ENCODE results near the gene MBD5. TPM values are rescaled to one million over a fixed set of nuclear protein-coding genes. Genes with fewer than 3 reads are reported as not detected.
"Not testable (repeated sequence)": the region's sequence is repeated elsewhere in the genome, so short reads cannot be mapped to it uniquely, and the experiment has no call there.

The MBD5 gene
- total RNA-seq = 4.1 and 6.1 TPM in 2 replicates

GRCh38 chr2:148021059-148021861 is at the start of gene MBD5:
MBD5 (plus strand) TSS chr2:148021091.
- DNase-seq (ENCODE audit: low read depth in 2 of 2) = peak in 1 of 2 donors; percentile 57

DNA sequence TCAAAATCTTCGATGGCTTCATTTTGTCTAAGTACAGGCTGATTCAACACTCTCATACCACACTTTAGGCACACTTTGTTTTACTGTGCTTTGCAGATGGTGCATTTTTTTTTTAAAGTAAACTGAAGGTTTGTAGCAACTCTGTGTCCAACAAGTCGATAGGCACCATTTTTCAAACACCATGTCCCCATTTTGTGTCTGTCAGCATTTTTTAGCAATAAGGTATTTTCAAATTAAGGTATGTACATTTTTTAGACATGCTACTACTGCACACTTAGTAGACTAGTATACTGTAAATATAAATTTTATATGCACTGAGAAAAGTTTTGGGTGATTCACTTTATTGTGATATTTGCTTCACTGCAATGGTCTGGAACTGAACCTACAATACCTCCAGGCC is 44.8 kb upstream of the MBD5 start:
- DNase-seq (ENCODE audit: low read depth in 2 of 2) = no peak

DNA sequence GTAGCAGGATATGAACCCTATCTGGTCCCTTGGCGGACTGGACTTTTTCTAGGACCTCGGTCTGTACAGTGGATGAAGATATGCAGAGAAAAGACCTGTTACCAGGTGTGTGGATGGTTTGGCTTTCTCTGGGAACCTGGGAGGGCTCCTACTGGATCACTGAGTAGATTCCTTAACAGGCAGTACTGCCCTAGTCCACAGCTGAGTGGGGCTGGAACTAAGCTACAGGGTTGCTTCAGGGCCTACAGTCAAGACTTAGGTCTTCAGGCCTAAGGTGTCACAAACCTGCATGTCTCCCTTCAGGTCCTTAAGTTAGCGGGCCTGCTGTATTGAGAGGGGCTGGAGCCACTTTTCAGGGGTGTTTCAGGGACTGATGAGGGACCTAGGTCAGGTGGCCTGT is 43.2 kb upstream of the MBD5 start:
- DNase-seq (ENCODE audit: low read depth in 2 of 2) = no peak

- DNase-seq (ENCODE audit: low read depth in 2 of 2) = no peak
These were observed 39.9 kb upstream of the MBD5 start for GRCh38 chr2:147980940-147981528.

- no peak for DNase-seq (ENCODE audit: low read depth in 2 of 2)
These were observed 31.8 kb upstream of the MBD5 start for GRCh38 chr2:147989102-147989501.

GRCh38 chr2:147989809-147990403 is 31.0 kb upstream of the MBD5 start:
- DNase-seq (ENCODE audit: low read depth in 2 of 2) = peak; percentile 42 to 69

- DNase-seq (ENCODE audit: low read depth in 2 of 2) = not testable (repeated sequence)
These were observed 25.9 kb upstream of the MBD5 start for GRCh38 chr2:147994965-147995364.

DNA sequence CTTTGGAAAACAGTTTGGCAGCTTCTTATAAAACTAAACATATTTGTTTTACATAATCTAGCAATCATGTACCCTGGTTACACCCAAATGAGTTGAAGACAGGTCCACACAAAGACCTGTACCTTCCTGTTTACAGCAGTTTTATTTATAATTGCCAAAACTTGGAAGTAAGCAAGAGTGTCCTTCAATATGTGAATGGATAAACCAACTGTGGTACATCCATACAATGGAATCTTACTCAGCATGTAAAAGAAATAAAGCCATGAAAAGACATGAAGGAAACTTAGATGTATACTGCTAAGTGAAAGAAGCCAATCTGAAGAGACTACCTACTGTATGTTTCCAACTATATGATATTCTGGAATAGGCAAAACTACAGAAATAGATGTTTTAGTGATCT is 24.1 kb upstream of the MBD5 start:
- DNase-seq (ENCODE audit: low read depth in 2 of 2) = no peak

DNA sequence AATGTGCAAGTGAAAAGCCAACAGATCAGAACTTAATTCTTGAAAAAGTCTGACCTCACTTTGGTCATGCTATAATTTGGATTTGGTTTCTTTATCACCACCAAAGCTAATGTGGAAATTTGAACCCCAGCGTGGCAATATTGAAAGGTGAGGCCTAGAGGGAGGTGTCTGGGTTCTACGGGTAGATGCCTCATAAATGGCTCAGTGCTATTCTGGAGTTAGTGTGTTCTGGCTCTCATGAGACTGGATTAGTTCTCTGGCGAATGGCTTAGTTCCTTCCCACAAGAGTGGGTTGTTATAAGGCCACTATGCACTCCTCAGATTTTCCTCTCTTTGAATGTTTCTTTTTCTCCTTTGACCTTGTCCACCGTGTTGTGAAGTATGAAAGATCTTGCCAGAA is 22.7 kb upstream of the MBD5 start:
- no peak for DNase-seq (ENCODE audit: low read depth in 2 of 2)

DNA sequence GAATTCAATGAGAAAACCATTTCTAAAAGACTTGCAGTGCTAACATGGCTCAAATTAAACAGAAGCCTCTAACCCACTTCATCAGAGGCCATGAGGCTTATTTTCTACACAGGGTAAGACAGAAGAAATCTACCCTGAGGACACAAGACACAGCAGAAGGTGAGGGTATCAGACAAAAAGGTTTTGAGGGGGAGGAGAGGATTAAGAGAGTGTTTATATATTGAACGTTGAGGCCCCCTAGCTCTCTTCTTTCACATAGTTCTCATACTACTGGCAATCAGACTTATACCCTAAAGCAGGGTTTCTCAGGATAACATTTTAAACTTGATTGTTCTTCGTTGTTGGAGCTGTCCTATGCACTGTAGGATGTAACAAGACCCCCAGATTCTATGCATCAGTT is 21.8 kb upstream of the MBD5 start:
- DNase-seq (ENCODE audit: low read depth in 2 of 2) = no peak

DNA sequence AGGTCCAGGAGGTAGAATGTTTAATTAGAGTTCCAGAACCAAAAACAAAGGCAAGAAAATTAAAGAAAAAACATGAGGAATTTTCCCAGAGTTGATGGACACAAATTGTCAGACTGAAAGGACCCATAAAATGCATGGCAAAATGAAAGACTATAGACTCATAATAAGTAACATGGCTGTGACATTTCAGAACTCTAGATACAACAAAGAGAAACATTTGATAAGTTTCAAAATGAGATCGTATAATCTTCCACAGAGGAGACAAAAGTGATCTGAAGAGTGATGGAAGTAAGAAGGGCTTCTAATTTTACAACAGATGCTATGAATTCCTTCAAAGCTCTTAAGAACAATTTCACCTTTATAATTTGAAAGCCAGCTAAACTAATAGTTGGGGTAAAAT is 20.8 kb upstream of the MBD5 start:
- DNase-seq (ENCODE audit: low read depth in 2 of 2) = no peak

DNA sequence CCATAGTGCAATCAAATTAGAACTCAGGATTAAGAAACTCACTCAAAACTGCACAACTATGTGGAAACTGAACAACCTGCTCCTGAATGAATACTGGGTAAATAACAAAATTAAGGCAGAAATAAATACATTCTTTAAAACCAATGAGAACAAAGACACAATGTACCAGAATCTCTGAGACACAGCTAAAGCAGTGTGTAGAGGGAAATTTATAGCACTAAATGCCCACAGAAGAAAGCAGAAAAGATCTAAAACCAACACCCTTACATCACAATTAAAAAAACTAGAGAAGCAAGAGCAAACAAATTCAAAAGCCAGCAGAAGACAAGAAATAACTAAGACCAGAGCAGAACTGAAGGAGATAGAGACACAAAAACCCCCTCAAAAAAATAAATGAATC is 18.5 kb upstream of the MBD5 start:
- DNase-seq (ENCODE audit: low read depth in 2 of 2) = not testable (repeated sequence)

GRCh38 chr2:148006249-148007007 is 14.5 kb upstream of the MBD5 start:
- DNase-seq (ENCODE audit: low read depth in 2 of 2) = no peak

GRCh38 chr2:148007219-148007900 is 13.5 kb upstream of the MBD5 start:
- DNase-seq (ENCODE audit: low read depth in 2 of 2) = no peak

DNA sequence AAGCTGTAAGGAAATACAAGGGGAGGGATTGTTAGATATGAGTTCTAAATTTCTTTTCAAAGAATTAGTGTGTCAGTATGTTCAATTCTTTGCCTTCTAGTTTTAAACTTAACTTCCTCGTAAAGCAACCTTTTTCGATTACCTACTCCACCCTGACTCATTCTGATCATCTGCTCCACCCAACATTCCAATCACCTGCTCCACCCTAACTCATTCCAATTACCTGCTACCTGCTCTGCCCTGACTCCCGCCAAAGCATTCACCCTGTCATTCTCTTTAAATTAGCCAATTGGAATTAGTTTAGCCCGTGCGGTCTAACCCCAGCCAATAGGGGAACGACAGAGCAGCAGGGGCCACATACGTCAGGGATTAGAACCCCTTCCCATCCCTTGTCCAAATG is 12.5 kb upstream of the MBD5 start:
- DNase-seq (ENCODE audit: low read depth in 2 of 2) = not testable (repeated sequence)

GRCh38 chr2:148013876-148014275 is 7.0 kb upstream of the MBD5 start:
- no peak for DNase-seq (ENCODE audit: low read depth in 2 of 2)

DNA sequence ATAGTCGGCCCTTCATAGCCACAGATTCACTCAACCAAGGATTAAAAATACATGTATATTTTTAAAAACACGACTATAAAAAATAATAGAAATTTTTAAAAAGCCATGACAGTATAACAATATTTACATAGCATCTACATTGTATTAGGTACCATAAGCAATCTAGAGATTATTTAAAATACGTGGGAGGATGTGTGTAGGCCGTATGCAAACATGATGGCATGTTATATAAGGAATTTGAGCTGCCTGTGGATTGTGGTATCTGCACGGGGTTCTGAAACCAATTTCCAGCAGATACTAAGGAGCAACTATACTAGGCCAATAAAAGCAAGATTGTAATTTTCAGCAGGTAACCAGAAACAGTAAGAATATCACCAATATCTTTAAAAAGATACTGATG is 6.3 kb upstream of the MBD5 start:
- no peak for DNase-seq (ENCODE audit: low read depth in 2 of 2)

DNA sequence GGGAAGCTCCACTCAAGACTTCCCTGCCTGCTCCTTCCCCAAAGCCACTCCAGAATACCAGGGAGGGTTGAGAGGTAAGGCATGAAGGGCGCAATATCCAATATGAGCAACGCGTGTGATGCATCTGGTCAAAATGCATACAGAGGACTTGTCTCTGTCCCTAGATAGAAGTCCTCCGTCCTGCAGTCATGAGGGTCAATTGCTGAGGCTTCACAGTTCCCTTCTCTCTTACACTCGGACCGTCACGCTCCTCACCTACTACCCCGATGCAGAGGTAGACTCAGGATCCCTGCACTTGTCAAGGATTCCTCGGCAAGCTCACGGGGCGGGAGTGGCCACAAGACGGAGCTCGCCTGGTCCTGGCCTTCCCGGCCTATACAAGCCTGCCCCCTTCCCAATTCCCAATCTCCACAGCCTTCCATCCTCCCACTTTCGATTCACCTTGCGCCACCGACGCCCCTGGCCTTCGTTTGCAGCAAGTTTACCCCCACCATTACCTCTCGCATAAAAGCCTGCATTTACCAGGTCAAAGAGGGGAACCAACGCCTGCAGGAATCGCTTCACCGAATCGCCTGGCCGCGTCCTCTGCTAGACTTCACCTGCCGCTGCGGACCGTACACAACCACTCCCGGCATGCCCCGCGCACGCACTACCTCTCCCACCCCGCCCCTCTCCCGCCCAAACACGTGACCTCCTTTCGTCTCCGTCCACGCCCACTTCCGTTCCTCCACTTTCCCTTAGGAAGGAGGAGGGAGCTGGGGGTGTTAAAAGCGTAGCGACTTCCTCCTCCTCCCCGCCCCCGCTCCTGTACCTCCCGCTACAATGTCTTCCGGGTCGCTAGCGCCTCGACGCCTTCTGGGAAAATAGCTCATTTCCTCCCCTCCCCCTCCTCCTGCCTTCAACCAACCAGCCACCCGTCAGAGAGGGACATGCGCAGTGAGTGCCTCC is 506 bp upstream of the MBD5 start, which contains the start of gene ORC4:
ORC4 (minus strand) TSS at position 627 of the 948 bp plus-strand sequence. CDS start 44,779 bp downstream, outside the sequence.
- DNase-seq (ENCODE audit: low read depth in 2 of 2) = peak; percentile 98 to 100

DNA sequence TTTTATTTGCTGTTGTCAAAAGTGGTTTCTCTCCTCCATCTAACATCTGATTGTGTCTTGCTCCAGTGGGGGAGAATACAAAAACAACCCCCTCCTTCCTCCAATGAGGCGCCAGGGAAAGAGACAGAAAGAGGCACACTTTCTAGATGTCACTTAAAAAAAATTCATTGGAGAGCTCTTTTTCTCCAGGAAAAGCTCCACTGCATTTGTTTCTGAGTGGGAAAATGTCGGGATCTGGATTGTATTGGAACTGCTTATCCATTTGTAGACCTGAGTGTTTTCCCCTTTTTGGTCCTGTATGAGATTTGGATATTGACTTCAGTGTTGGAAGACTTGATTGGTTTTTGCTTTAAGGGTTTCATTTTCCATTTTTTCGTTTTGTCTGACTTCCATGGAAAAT is 995 bp downstream of the MBD5 start:
- DNase-seq (ENCODE audit: low read depth in 2 of 2) = no peak

DNA sequence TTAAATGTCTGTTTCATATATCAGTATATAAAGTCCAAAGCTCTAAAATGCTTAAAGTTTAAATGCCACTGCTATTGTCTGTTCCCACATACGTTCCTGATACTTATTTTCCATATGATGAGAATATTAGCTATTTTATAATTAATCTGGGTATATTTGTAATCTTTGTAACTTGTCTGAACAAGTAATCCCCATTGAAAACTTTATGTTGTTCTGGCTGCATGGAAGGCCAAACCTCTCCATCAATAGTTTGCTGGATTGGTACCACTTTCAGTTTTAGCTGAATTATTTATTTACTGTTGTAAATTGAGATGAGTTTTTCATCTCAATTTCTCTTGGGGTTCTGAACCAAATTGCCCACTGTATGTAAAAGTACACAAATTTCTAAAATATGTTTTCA is 1.5 kb downstream of the MBD5 start:
- DNase-seq (ENCODE audit: low read depth in 2 of 2) = no peak

Measured in dermis microvascular lymphatic vessel endothelial cell (primary cell).